ENCODE results near the gene JCAD. TPM values are rescaled to one million over a fixed set of nuclear protein-coding genes. Genes with fewer than 3 reads are reported as not detected.

Gene JCAD
- total and polyA plus RNA-seq, 2 of the 8 experiments (the other 6 are each of a cell fraction or from before 2014, with no cell fraction given): 0.56 to 5.2 TPM

DNA sequence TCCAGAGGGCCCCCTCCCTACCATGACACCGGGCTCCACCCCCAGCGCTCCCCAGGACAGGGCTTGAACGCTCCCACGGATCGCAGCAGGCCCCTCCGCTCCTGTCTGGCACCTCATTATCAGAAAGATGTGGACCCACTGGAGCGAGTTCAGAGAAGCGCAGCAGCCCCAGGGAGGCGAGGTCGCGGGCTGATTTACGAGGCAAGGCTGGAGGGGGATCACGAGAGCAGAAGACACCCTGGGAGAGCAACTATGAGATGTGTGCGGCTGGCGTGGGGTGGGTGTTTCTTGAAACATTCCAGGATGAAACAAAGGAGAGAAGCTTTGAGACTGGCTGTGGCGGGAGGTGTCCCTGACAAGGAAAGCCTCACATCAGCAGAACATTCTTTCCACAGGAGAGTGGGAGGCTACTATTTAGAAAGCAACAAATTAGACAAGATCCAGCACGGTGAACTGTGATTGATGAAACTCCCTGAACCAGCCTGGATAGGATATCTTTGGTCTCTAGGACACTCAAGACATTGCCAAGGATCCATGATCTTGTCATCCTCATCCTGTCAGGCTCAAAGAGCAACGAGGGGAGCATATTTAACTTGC is 66.0 kb downstream of the JCAD start:
- TF ChIP-seq KDM5A (IDR thresholded peaks at IDR 0.05; ENCODE audit: low read length): no peak
- no peak for TF ChIP-seq CTBP2 (IDR thresholded peaks at IDR 0.05; ENCODE audit: borderline replicate concordance, insufficient read depth, insufficient read length, low read length)
- no peak for TF ChIP-seq TCF12 (IDR thresholded peaks at IDR 0.05; ENCODE audit: low read depth, low read length)
- TF ChIP-seq PHF8 (conservative IDR thresholded peaks at IDR 0.05; ENCODE audit: low read depth, low read length): no peak
- TF ChIP-seq CEBPB (IDR thresholded peaks at IDR 0.05; ENCODE audit: low read depth, low read length): no peak
- TF ChIP-seq CHD1 (IDR thresholded peaks at IDR 0.05; ENCODE audit: low read depth, low read length): no peak
- no peak for TF ChIP-seq NANOG (IDR thresholded peaks at IDR 0.05; ENCODE audit: insufficient read depth, low read depth, low read length, poor library complexity, severe bottlenecking)
- no peak for TF ChIP-seq SUZ12 (IDR thresholded peaks at IDR 0.05; ENCODE audit: low read length)
- no peak for TF ChIP-seq POLR2AphosphoS5 (IDR thresholded peaks at IDR 0.05; ENCODE audit: low read depth, low read length)
- no peak for TF ChIP-seq SP2 (IDR thresholded peaks at IDR 0.05; ENCODE audit: low read length)
- no peak for TF ChIP-seq RNF2 (IDR thresholded peaks at IDR 0.05; ENCODE audit: borderline replicate concordance, low read depth, low read length, missing control alignments, poor library complexity, severe bottlenecking)
- TF ChIP-seq CHD2 (IDR thresholded peaks at IDR 0.05; ENCODE audit: low read length): no peak
- no peak for TF ChIP-seq CBX8 (IDR thresholded peaks at IDR 0.05; ENCODE audit: borderline replicate concordance, low read depth, low read length)
- no peak for TF ChIP-seq SIX5 (IDR thresholded peaks at IDR 0.05; ENCODE audit: low read depth, low read length)
- Histone ChIP-seq H2BK12ac (ENCODE audit: low read depth, low read length) (no peak overlapping the region), H3K4me3 (ENCODE audit: extremely low read depth in 1 of 4, insufficient read depth in 2 of 4, low read depth in 3 of 4, low read length in 4 of 4) (no peak overlapping the region), H3K9ac (replicated peaks in 1 of 4; ENCODE audit: extremely low read depth in 1 of 4, low read depth in 3 of 4, low read length in 3 of 4) (no peak overlapping the region), H3K27me3 (replicated peaks in 1 of 4; ENCODE audit: control insufficient read depth in 3 of 4, extremely low read depth in 1 of 4, insufficient read depth in 3 of 4, low read length in 3 of 4) (no peaks in the 10 kb centered on the region), H4K8ac (ENCODE audit: extremely low read depth, insufficient read depth, low read length) (no peak overlapping the region), H3K18ac (ENCODE audit: extremely low read depth, low read length) (no peak overlapping the region), H3K4me1 (replicated peaks in 1 of 4; ENCODE audit: control insufficient read depth in 3 of 4, insufficient read depth in 4 of 4, low read length in 3 of 4) (no peaks in the 10 kb centered on the region), H3K4ac (replicated peaks; ENCODE audit: insufficient read length, low read depth, low read length) (no peak overlapping the region), H3K23me2 (ENCODE audit: low read depth, low read length) (no peaks in the 10 kb centered on the region), H3K23ac (ENCODE audit: insufficient read length) (no peak overlapping the region), H2BK120ac (replicated peaks; ENCODE audit: low read depth, low read length) (no peak overlapping the region), H3K79me1 (ENCODE audit: low read depth, low read length) (no peaks in the 10 kb centered on the region), H4K5ac (ENCODE audit: insufficient read length, low read depth, low read length) (no peak overlapping the region), H3K79me2 (ENCODE audit: control insufficient read depth in 1 of 2, insufficient read depth in 2 of 2, low read length in 2 of 2) (no peaks in the 10 kb centered on the region), H2BK15ac (ENCODE audit: low read length) (no peak overlapping the region), H4K20me1 (replicated peaks in 1 of 2; ENCODE audit: control insufficient read depth in 1 of 2, insufficient read depth in 2 of 2, low read length in 2 of 2) (peaks cover 0 to 4% of the 10 kb centered on the region in 2 experiments), H2BK5ac (ENCODE audit: low read depth, low read length) (no peak overlapping the region), H2BK20ac (ENCODE audit: low read length) (no peak overlapping the region), H3K56ac (replicated peaks; ENCODE audit: insufficient read length, low read depth, low read length) (no peak overlapping the region), H4K91ac (replicated peaks; ENCODE audit: insufficient read length, low read length) (no peak overlapping the region), H3K14ac (ENCODE audit: insufficient read length) (no peak overlapping the region), H3K9me3 (ENCODE audit: insufficient read depth in 2 of 2, low read depth in 1 of 2, low read length in 1 of 2) (no peaks in the 10 kb centered on the region), H3K4me2 (ENCODE audit: insufficient read depth in 1 of 2, low read depth in 2 of 2, low read length in 2 of 2) (no peak overlapping the region), H3K27ac (ENCODE audit: low read depth, low read length) (no peak overlapping the region), H3K36me3 (ENCODE audit: control insufficient read depth in 2 of 4, insufficient read depth in 4 of 4, low read length in 3 of 4) (no peaks in the 10 kb centered on the region), H2AK5ac (ENCODE audit: low read depth, low read length) (no peak overlapping the region), H2AFZ (ENCODE audit: low read length) (no peak overlapping the region)
- ChIA-PET CTCF (ENCODE audit: partially characterized antibody) (no interaction called here), POLR2A (ENCODE audit: partially characterized antibody) (no interaction called here)
- FAIRE-seq (no peak), DNase-seq (ENCODE audit: low read depth in 1 of 2, low spot score in 2 of 2) (no peak)
- WGBS, 2 experiments (ENCODE audit: extremely low coverage in 1 of 2, insufficient coverage in 1 of 2, insufficient read length in 1 of 2, insufficient replicate concordance in 2 of 2, low coverage in 1 of 2, low lambda C conversion rate in 2 of 2, missing lambda C conversion rate in 1 of 2): 93% methylated on average over 6 of the region's 18 CpGs; no CpG with 5 or more reads in 1 of the 2 experiments
